HG03565 (cell line): ENCODE results near the gene INO80C.

Source experiments
- ATAC-seq: cut with Tn5 transposase; IDR thresholded peaks from one replicate; pipeline ENCODE4 v1.9.1; 2021; ENCODE audit warnings: mild to moderate bottlenecking, moderate library complexity; ENCODE audit not compliant: unreplicated experiment

INO80C gene

GRCh38 chr18:35513181-35513936, 15.6 kb upstream of the INO80C start:
- no peak for ATAC-seq

- ATAC-seq, result no peak
Measured at GRCh38 chr18:35512761-35513160, 15.0 kb upstream of the INO80C start.

GRCh38 chr18:35511833-35512232, 14.1 kb upstream of the INO80C start:
- peak; percentile 22 for ATAC-seq

GRCh38 chr18:35511428-35511827, 13.7 kb upstream of the INO80C start:
- ATAC-seq, result peak; percentile 66

GRCh38 chr18:35510076-35510651, 12.4 kb upstream of the INO80C start:
- ATAC-seq, result no peak

- ATAC-seq, result no peak
Measured at GRCh38 chr18:35508746-35509338, 11.1 kb upstream of the INO80C start.

GRCh38 chr18:35508030-35508429, 10.3 kb upstream of the INO80C start:
- ATAC-seq, result no peak

- ATAC-seq, result no peak
Measured at GRCh38 chr18:35507623-35508022, 9.9 kb upstream of the INO80C start.

GRCh38 chr18:35507192-35507591, 9.4 kb upstream of the INO80C start:
- no peak for ATAC-seq

GRCh38 chr18:35506024-35506712, 8.4 kb upstream of the INO80C start:
- no peak for ATAC-seq

- no peak for ATAC-seq
Measured at GRCh38 chr18:35504996-35505395, 7.2 kb upstream of the INO80C start.

- no peak for ATAC-seq
Measured at GRCh38 chr18:35502052-35502451, 4.3 kb upstream of the INO80C start.

GRCh38 chr18:35501369-35501768, 3.6 kb upstream of the INO80C start:
- no peak for ATAC-seq

- no peak for ATAC-seq
Measured at GRCh38 chr18:35500113-35500512, 2.4 kb upstream of the INO80C start.

- peak; percentile 15 for ATAC-seq
Measured at GRCh38 chr18:35497027-35497369, 762 bp downstream of the INO80C start.

- ATAC-seq, result no peak
Measured at GRCh38 chr18:35495536-35496314, 2.0 kb downstream of the INO80C start.

- no peak for ATAC-seq
Measured at GRCh38 chr18:35494251-35495220, 3.2 kb downstream of the INO80C start.

GRCh38 chr18:35491700-35492077, 6.1 kb downstream of the INO80C start:
- no peak for ATAC-seq

- ATAC-seq, result no peak
Measured at GRCh38 chr18:35490894-35491699, 6.7 kb downstream of the INO80C start.
